ENCODE measurements around the gene PIEZO1.

GRCh38 chr16:88743693-88744576 lies 41.1 kb downstream of the PIEZO1 start:
- TF ChIP-seq CTCF (IDR thresholded peaks at IDR 0.05) (peak; percentile 86 to 94 (median 92)), POLR2A (IDR thresholded peaks at IDR 0.05) (no peak)
